Measurements from ENCODE around the gene PTAFR. TPM values are rescaled to one million over a fixed set of nuclear protein-coding genes. Genes with fewer than 3 reads are reported as not detected.

PTAFR gene
- total and polyA plus RNA-seq, 2 of the 8 experiments (the other 6 are each of a cell fraction or from before 2014, with no cell fraction given), result 1.2 to 4.9 TPM

DNA sequence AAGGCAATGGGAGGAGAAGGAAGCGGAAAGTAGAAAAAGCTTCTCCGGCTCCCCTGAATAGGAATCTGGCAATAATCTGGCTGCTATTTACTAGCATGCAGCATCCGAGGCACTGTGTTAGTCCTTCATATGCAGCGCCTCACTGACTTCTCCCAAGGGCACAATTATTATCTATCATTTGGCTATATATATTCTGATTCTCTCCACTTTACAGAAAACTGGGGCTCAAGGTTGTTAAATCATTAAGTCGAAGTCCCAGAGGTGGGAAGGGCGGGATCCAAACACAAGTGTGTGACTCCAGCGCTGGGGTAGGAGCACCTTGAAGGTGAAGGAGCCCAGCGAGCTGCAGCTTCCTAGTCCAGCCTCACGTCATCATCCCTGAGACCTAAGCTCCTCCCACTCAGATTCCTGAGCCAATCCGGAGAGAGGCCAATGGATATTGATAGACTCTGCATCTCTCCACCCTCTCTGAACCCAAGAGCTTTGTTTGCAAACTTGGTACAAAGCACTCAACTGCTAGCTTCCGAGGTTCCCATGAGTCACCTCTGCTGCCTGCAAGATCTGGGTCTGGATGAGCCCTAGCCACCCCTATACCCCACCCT is 71.5 kb downstream of the PTAFR start (continued):
- TF ChIP-seq GABPA (IDR thresholded peaks at IDR 0.05; ENCODE audit: borderline replicate concordance, insufficient read depth, low read length) (no peak), TAF7 (optimal IDR thresholded peaks at IDR 0.05; ENCODE audit: borderline replicate concordance, low read depth, low read length) (no peak), TEAD4 (IDR thresholded peaks at IDR 0.05; ENCODE audit: low read depth, low read length) (no peak), TBP (IDR thresholded peaks at IDR 0.05; ENCODE audit: low read depth, low read length) (peak; percentile 57), PHF8 (conservative IDR thresholded peaks at IDR 0.05; ENCODE audit: low read depth, low read length) (peak; percentile 51; the same call in 1 of the 2 replicates), SIX5 (IDR thresholded peaks at IDR 0.05; ENCODE audit: low read depth, low read length) (no peak), KDM5A (IDR thresholded peaks at IDR 0.05; ENCODE audit: low read length) (no peak), RAD21 (IDR thresholded peaks at IDR 0.05 in 1 of 2, conservative IDR thresholded peaks at IDR 0.05 in 1 of 2; ENCODE audit: low read depth in 2 of 2, low read length in 2 of 2) (no peak), SIRT6 (IDR thresholded peaks at IDR 0.05; ENCODE audit: low read length) (no peak), BACH1 (IDR thresholded peaks at IDR 0.05; ENCODE audit: low read length) (no peak), HDAC6 (IDR thresholded peaks at IDR 0.05; ENCODE audit: low read depth, low read length) (no peak), SP1 (IDR thresholded peaks at IDR 0.05; ENCODE audit: low read depth, low read length) (0 out of 2 replicates have a peak, but pooled peaks have one; percentile 13), ASH2L (IDR thresholded peaks at IDR 0.05; ENCODE audit: low read length) (no peak), SAP30 (IDR thresholded peaks at IDR 0.05; ENCODE audit: insufficient read depth, insufficient replicate concordance, low read length) (no peak), RFX5 (IDR thresholded peaks at IDR 0.05; ENCODE audit: borderline replicate concordance, low read depth, low read length) (no peak), SIN3A (conservative IDR thresholded peaks at IDR 0.05 in 1 of 2, IDR thresholded peaks at IDR 0.05 in 1 of 2; ENCODE audit: low read depth in 1 of 2, low read length in 2 of 2) (no peak), CHD1 (IDR thresholded peaks at IDR 0.05; ENCODE audit: low read depth, low read length) (no peak), NANOG (IDR thresholded peaks at IDR 0.05; ENCODE audit: insufficient read depth, low read depth, low read length, poor library complexity, severe bottlenecking) (no peak), HDAC2 (IDR thresholded peaks at IDR 0.05; ENCODE audit: borderline replicate concordance in 1 of 2, low read depth in 2 of 2, low read length in 2 of 2) (no peak), CBX8 (IDR thresholded peaks at IDR 0.05; ENCODE audit: borderline replicate concordance, low read depth, low read length) (no peak)
- TF ChIP-seq, protein P1, sequence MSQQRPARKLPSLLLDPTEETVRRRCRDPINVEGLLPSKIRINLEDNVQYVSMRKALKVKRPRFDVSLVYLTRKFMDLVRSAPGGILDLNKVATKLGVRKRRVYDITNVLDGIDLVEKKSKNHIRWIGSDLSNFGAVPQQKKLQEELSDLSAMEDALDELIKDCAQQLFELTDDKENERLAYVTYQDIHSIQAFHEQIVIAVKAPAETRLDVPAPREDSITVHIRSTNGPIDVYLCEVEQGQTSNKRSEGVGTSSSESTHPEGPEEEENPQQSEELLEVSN (IDR thresholded peaks at IDR 0.05), result no peak
- TF ChIP-seq, protein P2, sequence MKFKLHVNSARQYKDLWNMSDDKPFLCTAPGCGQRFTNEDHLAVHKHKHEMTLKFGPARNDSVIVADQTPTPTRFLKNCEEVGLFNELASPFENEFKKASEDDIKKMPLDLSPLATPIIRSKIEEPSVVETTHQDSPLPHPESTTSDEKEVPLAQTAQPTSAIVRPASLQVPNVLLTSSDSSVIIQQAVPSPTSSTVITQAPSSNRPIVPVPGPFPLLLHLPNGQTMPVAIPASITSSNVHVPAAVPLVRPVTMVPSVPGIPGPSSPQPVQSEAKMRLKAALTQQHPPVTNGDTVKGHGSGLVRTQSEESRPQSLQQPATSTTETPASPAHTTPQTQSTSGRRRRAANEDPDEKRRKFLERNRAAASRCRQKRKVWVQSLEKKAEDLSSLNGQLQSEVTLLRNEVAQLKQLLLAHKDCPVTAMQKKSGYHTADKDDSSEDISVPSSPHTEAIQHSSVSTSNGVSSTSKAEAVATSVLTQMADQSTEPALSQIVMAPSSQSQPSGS (IDR thresholded peaks at IDR 0.05; ENCODE audit: low read length), result peak; percentile 52; the same call in 1 of the 2 replicates
